HG03378 (cell line): Measurements from ENCODE around the gene TBC1D2.
"Not testable (repeated sequence)": the region's sequence is repeated elsewhere in the genome, so short reads cannot be mapped to it uniquely, and the experiment has no call there.

Experiments
- ATAC-seq: cut with Tn5 transposase; IDR thresholded peaks from one replicate; pipeline ENCODE4 v1.9.1; 2021; ENCODE audit warnings: mild to moderate bottlenecking, moderate library complexity; ENCODE audit not compliant: unreplicated experiment

Gene TBC1D2, protein sequence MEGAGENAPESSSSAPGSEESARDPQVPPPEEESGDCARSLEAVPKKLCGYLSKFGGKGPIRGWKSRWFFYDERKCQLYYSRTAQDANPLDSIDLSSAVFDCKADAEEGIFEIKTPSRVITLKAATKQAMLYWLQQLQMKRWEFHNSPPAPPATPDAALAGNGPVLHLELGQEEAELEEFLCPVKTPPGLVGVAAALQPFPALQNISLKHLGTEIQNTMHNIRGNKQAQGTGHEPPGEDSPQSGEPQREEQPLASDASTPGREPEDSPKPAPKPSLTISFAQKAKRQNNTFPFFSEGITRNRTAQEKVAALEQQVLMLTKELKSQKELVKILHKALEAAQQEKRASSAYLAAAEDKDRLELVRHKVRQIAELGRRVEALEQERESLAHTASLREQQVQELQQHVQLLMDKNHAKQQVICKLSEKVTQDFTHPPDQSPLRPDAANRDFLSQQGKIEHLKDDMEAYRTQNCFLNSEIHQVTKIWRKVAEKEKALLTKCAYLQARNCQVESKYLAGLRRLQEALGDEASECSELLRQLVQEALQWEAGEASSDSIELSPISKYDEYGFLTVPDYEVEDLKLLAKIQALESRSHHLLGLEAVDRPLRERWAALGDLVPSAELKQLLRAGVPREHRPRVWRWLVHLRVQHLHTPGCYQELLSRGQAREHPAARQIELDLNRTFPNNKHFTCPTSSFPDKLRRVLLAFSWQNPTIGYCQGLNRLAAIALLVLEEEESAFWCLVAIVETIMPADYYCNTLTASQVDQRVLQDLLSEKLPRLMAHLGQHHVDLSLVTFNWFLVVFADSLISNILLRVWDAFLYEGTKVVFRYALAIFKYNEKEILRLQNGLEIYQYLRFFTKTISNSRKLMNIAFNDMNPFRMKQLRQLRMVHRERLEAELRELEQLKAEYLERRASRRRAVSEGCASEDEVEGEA

DNA sequence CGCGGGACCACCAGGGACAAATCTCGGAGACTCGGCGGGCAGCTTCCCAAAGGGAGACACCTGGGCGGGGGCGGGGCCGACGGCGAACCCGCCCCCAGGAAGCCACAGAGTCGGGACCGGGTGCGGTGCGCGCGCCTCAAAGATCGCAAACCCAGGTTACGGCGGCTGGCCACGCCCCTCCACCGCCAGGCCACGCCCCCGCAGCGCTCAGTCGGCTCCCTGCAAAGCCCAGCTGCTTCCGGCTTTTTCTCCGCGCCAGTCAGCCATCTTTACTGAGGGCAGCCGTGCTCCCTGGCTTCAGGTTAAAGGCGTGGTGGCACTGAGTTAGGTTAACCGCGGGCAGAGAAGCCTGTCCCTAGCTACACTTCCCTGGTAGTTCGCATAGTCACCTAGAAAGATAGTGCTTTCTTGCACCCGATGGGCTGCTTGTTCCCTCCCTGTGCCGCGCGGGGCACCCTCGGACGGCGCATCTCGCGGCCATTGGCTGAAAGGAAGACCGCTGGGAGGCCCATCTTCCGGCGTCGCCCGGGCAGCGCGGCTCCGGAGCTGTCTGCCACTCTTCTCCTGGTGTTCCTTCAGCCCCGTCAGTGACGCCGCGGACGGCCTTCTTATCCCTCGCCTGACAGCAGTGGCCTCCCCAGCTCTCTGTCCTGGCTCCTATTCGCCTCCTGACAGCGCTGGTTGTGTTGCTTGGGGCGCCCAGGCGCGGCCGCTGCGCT lies at the start of gene TBC1D2:
TSS of gene TBC1D2 (minus strand) at position 72 of the 719 bp plus-strand sequence. CDS start 108 bp downstream, outside the sequence.
- peak; percentile 75 for ATAC-seq

DNA sequence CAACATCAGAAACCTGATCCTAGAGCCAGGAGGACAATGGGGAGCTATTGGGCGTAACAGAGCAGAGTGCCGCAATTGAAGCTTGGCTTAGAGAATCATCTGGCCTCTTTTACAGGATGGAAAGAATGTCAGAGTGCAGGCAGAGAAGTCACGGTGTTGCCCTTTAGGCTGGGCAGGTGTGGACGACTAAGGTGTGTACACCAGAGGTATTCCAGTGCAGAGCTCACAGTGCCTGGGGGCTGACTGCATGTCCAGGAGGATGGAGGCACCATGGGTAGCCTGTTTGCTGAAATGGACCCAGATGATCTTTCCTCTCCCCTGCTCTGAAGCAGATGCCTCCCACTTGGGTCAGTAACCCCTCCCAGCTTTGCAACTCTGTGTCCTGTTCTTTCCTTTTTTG lies 48.9 kb upstream of the TBC1D2 start:
- ATAC-seq = no peak

- no peak for ATAC-seq
Measured at GRCh38 chr9:98303633-98304125, 48.2 kb upstream of the TBC1D2 start.

DNA sequence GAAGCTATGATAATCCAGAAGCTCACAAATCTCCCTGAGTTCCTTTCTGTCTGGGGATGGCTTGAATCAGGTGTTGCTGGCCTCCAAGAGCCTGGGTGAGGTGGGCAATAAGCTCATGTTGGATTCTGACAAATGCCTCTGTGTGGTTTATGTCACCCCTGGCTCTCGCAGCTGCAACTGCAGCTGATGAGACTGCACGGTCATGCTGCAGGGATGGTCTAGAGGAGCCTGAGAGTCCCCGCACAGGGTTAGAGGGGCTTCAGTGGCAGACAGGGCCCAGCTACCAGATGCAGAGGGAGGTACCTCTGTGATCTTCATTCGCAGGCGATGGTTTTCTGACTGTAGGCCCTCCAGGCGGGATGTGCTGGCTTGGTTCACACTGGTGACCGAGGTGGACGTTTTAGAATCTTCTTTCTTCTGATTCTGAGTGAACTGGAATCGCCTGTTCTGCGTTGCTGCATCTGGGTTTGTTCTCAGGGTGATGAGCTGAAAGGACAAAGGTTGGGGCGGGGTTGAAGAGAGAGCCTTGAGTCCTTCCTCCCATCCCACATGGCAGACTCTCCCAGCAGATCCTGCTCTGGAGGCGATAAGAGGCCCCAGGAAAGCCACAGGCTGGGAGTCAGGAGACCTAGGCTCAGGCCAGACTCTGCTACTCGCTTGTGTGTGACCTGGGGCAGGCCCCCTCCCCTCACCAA lies 47.6 kb upstream of the TBC1D2 start:
- ATAC-seq = no peak

- no peak for ATAC-seq
Measured at GRCh38 chr9:98302150-98302549, 46.7 kb upstream of the TBC1D2 start.

DNA sequence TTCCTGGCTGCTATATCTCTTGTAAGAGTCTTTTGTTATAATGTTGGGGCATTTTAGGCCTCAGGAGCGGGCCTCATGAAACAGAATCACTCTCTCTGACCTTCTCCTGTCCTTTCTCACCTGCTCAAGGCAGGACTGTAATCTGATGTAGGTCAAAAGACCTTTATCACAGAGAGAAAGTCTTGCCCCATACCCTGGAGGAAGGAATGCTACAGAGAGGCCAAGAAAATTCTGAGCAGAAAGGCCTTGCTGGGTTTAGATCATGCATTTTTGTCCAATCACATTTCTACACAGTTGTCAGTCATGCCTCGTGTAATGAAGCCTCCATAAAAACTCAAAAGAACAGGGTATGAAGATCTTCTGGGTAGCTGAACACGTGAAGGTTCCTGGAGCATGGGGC lies 45.2 kb upstream of the TBC1D2 start:
- no peak for ATAC-seq

DNA sequence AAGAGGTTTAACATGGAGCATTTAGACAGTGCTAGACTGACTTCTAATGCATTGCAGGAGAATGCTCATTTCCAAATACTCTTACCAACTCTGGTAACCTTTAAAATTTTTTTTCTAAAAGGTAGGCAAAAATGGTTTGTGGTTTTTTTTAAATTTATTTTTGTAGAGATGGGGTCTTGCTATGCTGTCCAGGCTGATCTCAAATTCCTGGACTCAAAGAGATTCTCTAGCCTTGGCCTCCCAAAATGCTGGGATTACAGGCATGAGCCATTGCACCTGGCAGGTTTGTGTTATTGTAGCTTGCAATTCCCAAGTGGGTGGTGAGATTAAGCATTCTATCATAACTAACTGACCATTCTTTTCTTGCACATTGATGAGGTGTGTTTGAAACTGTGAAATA lies 43.0 kb upstream of the TBC1D2 start:
- no peak for ATAC-seq

DNA sequence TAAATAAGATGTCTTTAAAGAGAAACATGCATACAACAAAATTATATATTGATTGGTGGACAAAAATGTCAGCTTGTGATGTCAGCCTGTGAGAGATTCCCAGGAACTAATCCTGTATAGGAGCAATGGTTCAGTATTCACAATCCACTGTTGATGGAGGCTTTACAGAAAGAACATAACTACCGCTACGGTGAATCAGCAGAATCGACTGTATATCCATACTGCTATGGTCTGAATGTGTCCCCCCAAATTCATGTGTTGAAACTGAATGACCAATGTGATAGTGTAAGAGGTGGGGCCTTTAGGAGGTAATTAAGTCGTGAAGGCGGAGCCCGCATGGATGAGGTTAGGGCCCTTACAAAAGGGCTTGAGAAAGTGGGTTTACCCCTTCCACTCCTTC lies 40.4 kb upstream of the TBC1D2 start:
- ATAC-seq = no peak

DNA sequence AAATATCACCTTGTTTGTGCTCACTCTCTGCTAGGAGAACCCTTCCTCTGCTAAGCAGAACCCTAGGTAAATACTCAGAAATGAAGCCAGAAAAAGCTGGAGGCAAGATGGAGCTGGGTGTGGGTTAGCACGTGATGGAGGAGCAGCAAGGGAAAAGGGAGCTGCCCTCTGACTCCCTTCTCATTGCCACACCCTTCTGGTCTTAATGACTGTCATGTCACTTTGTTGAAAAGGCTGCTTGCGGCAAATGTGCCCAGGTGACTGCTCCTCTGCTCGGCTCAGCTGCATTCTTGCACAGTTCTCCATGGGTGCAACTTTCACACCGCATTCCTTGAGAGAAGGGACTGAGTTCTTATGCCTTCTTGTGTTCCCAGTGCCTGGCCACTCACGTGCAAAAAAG lies 36.4 kb upstream of the TBC1D2 start:
- no peak for ATAC-seq

GRCh38 chr9:98290411-98290810 lies 35.0 kb upstream of the TBC1D2 start:
- ATAC-seq = no peak

DNA sequence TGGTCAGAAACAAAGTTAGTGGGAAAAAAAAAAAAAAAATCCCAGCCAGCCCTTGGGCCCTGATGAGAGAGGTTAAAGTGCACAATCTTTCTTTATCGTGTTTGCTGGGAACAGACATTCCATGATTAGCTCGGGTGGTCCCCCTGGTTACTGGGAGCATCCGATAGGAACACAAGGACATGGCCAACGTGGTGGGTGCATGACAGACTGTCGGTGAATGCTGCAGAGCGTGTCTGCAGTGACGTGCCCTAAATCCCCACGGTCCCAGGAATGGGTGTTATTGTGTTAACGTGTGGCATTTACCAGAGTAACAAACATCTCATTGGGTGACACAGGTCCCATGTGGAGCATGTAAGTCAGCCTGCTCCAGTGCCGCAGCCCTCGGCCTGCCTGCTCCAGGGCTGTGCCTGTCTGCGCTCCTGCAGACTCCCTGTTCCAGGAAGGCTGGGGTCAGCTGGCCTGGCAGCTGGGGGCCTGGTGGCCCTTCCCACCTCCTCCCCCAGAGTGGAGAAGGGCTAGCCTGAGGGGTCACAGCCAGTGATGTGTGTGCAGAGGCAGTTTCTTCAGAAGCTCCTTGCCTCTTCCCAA lies 34.3 kb upstream of the TBC1D2 start:
- no peak for ATAC-seq

- no peak for ATAC-seq
Measured at GRCh38 chr9:98288881-98289280, 33.4 kb upstream of the TBC1D2 start.

GRCh38 chr9:98287384-98287783 lies 31.9 kb upstream of the TBC1D2 start:
- ATAC-seq = no peak

DNA sequence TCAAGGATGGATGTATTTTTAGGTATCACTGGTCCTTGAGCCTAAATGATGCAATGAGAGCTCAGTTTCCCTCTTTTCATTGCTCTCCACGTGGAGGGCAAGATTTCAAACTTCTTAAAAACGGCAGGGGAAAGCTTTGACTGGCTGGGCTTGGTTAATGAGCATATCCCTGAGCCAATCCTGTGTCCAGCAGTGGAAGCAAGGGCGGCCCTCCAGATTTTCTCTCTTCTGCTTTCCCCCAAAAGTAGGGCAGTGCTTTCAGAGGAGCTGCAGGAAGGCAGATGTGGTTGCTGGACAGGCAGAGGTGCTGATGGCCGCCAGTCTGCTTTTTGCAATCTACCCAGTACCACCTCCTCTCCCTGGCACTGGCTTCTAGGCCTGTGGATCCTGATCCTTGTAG lies 30.0 kb upstream of the TBC1D2 start:
- ATAC-seq = no peak

GRCh38 chr9:98284754-98285153 lies 29.3 kb upstream of the TBC1D2 start:
- no peak for ATAC-seq

DNA sequence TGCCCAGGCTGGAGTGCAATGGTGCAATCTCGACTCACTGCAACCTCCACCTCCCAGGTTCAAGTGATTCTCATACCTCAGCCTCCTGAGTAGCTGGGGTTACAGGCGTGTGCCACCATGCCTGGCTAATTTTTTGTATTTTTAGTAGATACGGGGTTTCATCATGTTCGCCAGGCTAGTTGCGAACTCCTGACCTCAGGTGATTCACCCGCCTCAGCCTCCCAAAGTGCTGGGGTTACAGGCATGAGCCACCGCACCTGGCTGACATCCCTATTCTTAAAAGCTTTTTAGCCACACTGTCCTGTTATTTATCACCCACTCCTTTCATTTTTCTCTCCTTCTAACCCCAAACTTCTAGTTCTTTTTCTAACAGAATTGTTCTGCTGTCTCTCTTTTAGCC lies 27.7 kb upstream of the TBC1D2 start:
- ATAC-seq = not testable (repeated sequence)

GRCh38 chr9:98281281-98281680 lies 25.8 kb upstream of the TBC1D2 start:
- ATAC-seq = no peak

DNA sequence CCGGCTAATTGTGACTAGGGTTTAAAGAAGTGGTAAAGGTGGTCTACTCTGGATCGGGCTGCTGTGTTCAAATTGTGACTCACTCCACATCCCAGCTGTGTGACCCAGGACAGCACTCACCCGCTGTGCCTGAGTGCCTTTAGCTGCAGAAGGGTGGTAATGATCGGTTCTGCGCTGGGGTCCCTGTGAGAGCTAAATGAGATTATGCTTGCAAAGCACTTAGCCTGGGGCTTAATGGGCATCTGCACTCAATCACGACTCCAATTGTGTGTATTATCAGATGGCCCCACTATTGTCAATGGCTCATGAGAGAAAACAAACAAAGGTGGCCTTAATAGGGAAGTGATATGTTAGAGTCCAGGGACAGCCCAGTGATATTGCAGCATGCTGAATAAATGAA lies 25.1 kb upstream of the TBC1D2 start:
- no peak for ATAC-seq

DNA sequence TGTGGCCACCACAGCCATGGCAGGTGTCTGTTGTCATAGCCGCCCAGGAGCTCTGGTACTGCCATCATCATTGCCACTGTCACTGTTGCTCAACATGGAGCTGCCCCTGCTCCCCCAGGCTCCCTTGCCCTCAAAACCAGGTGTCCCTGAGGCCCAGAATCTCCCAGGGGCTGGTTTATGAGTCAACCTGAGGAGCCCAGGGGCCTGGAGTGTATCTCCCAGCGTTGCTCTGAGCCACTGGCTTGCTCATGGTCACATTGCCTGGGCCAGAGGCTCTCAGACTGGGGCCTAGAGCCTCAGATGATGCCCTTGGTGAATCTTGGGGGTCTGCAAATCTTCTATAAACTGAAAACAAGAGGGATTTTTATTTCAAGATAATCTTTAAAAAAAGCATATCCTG lies 24.7 kb upstream of the TBC1D2 start:
- ATAC-seq = no peak

DNA sequence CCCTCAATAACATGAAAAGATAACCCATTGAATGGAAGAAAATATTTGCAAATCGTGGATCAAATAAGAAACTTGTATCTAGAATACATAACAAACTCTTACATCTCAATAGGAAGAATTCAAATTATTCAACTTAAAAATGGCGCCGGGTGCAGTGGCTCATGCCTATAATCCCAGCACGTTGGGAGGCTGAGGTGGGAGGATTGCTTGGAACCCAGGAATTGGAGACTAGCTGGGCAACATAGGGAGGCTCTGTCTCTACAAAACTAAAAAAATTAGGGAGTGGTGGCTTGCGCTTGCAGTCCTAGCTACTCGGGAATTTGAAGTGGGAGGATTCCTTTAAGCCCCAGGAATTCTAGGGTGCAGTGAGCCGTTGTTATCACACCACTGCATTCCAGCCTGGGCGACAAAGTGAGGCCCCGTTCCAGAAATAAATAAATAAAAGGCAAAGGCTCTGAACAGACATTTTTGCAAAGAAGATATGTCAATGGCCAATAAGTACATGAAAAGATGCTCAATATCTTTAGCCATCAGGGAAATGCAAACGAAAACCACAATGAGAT lies 21.5 kb upstream of the TBC1D2 start:
- no peak for ATAC-seq
